HEK293 (cell line): Measurements from ENCODE around the gene RASA3.

Experiments used
- CTCF ChIA-PET: fragments of 350-600 bp; formaldehyde crosslinking; extraction: SDS; loops from one replicate; lab custom pipeline; 2021; ENCODE audit warnings: antibody characterized with exemption; lab: Yijun Ruan, JAX
- POLR2A ChIA-PET: fragments of 300-600 bp; formaldehyde crosslinking; extraction: SDS; loops from one replicate; lab custom pipeline; 2020; ENCODE audit warnings: antibody characterized with exemption, inconsistent platforms; lab: Yijun Ruan, JAX
- H3K27ac ChIP-seq: fragments of 200-500 bp; sonication (Bioruptor generic); 2 replicates; pipeline ENCODE4 v1.5.1; 2014; ENCODE audit warnings: low read depth, low read length, control low read depth, inconsistent platforms; ENCODE audit errors: extremely low read depth
- H3K36me3 ChIP-seq, 2 experiments: fragments of 200-500 bp in 1 of 2; sonication (Bioruptor generic) in 1 of 2; 1 replicate in 1 of 2; 2 replicates in 1 of 2; pipeline ENCODE4 v1.5.1; 2014 to 2017; ENCODE audit warnings: inconsistent platforms in 2 of 2, low read length in 2 of 2; ENCODE audit not compliant: control insufficient read depth in 2 of 2, insufficient read depth in 1 of 2
- H3K4me1 ChIP-seq: fragments of 200-500 bp; sonication (Bioruptor generic); 2 replicates; pipeline ENCODE4 v1.5.1; 2014; ENCODE audit warnings: mild to moderate bottlenecking, low read length, inconsistent platforms; ENCODE audit not compliant: control insufficient read depth, insufficient read depth
- H3K4me3 ChIP-seq: 2 replicates; pipeline ENCODE4 v1.5.1; 2011; ENCODE audit warnings: low read depth, mild to moderate bottlenecking, control low read depth, low read length, moderate library complexity
- H3K9me3 ChIP-seq: fragments of 200-500 bp; sonication (Bioruptor generic); 2 replicates; pipeline ENCODE4 v1.5.1; 2014; ENCODE audit warnings: low read depth, low read length, inconsistent platforms; ENCODE audit not compliant: control insufficient read depth, insufficient read depth
- EGR2 ChIP-seq: fragments of 450-650 bp; formaldehyde crosslinking; IDR thresholded peaks from 2 replicates; pipeline ENCODE4 v1.5.1; 2016; ENCODE audit warnings: low read depth, missing biosample characterization, missing genetic modification characterization
- KLF1 ChIP-seq: fragments of 450-650 bp; formaldehyde crosslinking; IDR thresholded peaks from 2 replicates; pipeline ENCODE4 v1.5.1; 2016; ENCODE audit warnings: missing biosample characterization, missing genetic modification characterization
- ZIC2 ChIP-seq: fragments of 450-650 bp; formaldehyde crosslinking; IDR thresholded peaks from 2 replicates; pipeline ENCODE4 v1.5.1; 2016; ENCODE audit warnings: missing biosample characterization, missing genetic modification characterization
- ZNF48 ChIP-seq: fragments of 450-650 bp; formaldehyde crosslinking; IDR thresholded peaks from 2 replicates; pipeline ENCODE4 v1.5.1; 2016; ENCODE audit warnings: missing biosample characterization, missing genetic modification characterization
- ZNF561 ChIP-seq: fragments of 450-650 bp; IDR thresholded peaks from 2 replicates; pipeline ENCODE4 v1.5.1; 2018; ENCODE audit warnings: missing biosample characterization, missing genetic modification characterization, borderline replicate concordance
- TF ChIP-seq, protein P1 (sequence below): fragments of 450-650 bp; formaldehyde crosslinking; IDR thresholded peaks from 2 replicates; pipeline ENCODE4 v1.5.1; 2016; ENCODE audit warnings: missing biosample characterization, missing genetic modification characterization
- TF ChIP-seq, protein P2 (sequence below): fragments of 450-650 bp; formaldehyde crosslinking; optimal IDR thresholded peaks from 2 replicates; pipeline ENCODE3; 2016; ENCODE audit warnings: missing biosample characterization, mild to moderate bottlenecking, missing genetic modification characterization
- TF ChIP-seq, protein P3 (sequence below): fragments of 450-650 bp; formaldehyde crosslinking; IDR thresholded peaks from 2 replicates; pipeline ENCODE4 v1.5.1; 2016; ENCODE audit warnings: missing biosample characterization, missing genetic modification characterization
- TF ChIP-seq, protein P4 (sequence below): fragments of 450-650 bp; formaldehyde crosslinking; IDR thresholded peaks from 2 replicates; pipeline ENCODE4 v1.5.1; 2016; ENCODE audit warnings: missing biosample characterization, missing genetic modification characterization
- TF ChIP-seq, protein P5 (sequence below): fragments of 450-650 bp; formaldehyde crosslinking; IDR thresholded peaks from 2 replicates; pipeline ENCODE4 v1.5.1; 2016; ENCODE audit warnings: missing biosample characterization, missing genetic modification characterization, low read depth
- TF ChIP-seq, protein P6 (sequence below): fragments of 450-650 bp; formaldehyde crosslinking; IDR thresholded peaks from 2 replicates; pipeline ENCODE4 v1.5.1; 2016; ENCODE audit warnings: missing biosample characterization, missing genetic modification characterization

Gene RASA3

DNA sequence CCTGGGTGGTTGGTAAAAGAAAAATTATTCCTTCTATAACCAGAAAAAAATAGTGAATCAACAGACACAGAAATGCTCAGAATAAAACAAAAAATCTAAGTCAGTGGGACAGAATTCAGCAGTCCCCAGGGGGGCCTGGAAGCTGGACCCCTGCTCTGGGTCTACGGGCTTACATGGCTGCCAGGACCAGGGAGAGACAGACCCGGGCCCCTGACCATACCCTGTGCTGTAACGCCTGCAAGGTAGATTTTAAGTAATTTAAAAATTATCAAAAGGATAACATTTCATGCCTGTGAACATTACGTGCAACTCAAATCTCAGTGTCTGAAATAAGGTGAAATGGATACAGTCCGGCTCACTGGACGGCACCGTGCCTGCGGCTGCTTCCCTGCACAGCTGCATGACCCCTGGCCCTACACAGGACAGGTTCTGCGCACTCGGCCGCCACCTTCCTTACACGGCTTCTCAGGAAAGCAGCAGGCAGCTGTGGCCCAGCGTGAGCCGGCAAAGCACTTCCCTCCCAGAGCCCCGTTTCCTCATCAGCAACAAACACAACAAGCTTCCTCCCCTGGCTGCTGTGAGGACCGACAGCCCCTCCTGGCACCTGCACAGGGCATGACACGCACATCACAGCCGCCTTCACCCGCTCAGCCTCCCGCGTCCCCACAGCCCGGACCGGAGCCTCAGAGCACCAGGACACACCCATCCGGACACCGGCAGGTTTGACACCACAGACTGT is 22.2 kb downstream of the RASA3 start:
- Histone ChIP-seq H3K4me3 (no peak overlapping the region), H3K9me3 (no peaks in the 10 kb centered on the region), H3K4me1 (no peaks in the 10 kb centered on the region), H3K36me3 (no peaks in the 10 kb centered on the region), H3K27ac (no peak overlapping the region)
- ChIA-PET POLR2A (no interaction called here), CTCF (interaction anchor here (1.0 kb wide), 1 partner anchor 86 kb away, joined by 3 read pairs; no protein-coding TSS in a partner anchor)
- TF ChIP-seq ZNF48 (tag by site-specific recombination) (no peak), ZNF561 (tag by site-specific recombination) (no peak), ZIC2 (peak; percentile 39; the same call in 1 of the 2 replicates)
- TF ChIP-seq, protein P1, sequence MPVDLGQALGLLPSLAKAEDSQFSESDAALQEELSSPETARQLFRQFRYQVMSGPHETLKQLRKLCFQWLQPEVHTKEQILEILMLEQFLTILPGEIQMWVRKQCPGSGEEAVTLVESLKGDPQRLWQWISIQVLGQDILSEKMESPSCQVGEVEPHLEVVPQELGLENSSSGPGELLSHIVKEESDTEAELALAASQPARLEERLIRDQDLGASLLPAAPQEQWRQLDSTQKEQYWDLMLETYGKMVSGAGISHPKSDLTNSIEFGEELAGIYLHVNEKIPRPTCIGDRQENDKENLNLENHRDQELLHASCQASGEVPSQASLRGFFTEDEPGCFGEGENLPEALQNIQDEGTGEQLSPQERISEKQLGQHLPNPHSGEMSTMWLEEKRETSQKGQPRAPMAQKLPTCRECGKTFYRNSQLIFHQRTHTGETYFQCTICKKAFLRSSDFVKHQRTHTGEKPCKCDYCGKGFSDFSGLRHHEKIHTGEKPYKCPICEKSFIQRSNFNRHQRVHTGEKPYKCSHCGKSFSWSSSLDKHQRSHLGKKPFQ (tag by site-specific recombination): no peak

DNA sequence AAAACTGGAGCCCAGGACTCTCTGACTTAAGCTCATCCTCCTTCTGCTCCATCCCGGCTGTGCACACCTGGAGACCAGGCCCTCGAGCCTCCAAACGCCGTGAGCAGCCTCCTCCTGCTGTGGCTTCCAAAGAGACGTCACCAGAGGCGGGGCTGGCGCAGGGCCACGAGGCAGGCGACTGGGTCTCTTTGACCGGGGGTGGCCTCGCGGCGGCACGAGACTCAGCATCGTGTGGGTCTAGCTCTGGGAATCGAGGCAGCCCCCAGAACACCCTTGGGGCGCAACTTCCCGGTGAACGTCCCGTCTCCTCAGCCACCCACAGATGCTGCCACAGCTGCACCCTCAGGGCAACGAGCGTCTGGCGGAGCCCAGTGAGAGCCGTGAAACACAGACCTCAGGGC is 22.8 kb downstream of the RASA3 start:
- H3K4me3 ChIP-seq: no peak overlapping the region
- H3K27ac ChIP-seq: no peak overlapping the region
- CTCF ChIA-PET: interaction anchor here (1.0 kb wide), 1 partner anchor 86 kb away, joined by 3 read pairs; no protein-coding TSS in a partner anchor
- POLR2A ChIA-PET: no interaction called here
- H3K4me1 ChIP-seq: no peaks in the 10 kb centered on the region
- TF ChIP-seq, protein P2, sequence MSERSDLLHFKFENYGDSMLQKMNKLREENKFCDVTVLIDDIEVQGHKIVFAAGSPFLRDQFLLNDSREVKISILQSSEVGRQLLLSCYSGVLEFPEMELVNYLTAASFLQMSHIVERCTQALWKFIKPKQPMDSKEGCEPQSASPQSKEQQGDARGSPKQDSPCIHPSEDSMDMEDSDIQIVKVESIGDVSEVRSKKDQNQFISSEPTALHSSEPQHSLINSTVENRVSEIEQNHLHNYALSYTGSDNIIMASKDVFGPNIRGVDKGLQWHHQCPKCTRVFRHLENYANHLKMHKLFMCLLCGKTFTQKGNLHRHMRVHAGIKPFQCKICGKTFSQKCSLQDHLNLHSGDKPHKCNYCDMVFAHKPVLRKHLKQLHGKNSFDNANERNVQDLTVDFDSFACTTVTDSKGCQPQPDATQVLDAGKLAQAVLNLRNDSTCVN (tag by site-specific recombination): no peak
- TF ChIP-seq, protein P3, sequence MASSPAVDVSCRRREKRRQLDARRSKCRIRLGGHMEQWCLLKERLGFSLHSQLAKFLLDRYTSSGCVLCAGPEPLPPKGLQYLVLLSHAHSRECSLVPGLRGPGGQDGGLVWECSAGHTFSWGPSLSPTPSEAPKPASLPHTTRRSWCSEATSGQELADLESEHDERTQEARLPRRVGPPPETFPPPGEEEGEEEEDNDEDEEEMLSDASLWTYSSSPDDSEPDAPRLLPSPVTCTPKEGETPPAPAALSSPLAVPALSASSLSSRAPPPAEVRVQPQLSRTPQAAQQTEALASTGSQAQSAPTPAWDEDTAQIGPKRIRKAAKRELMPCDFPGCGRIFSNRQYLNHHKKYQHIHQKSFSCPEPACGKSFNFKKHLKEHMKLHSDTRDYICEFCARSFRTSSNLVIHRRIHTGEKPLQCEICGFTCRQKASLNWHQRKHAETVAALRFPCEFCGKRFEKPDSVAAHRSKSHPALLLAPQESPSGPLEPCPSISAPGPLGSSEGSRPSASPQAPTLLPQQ (tag by site-specific recombination): no peak
- TF ChIP-seq, protein P4, sequence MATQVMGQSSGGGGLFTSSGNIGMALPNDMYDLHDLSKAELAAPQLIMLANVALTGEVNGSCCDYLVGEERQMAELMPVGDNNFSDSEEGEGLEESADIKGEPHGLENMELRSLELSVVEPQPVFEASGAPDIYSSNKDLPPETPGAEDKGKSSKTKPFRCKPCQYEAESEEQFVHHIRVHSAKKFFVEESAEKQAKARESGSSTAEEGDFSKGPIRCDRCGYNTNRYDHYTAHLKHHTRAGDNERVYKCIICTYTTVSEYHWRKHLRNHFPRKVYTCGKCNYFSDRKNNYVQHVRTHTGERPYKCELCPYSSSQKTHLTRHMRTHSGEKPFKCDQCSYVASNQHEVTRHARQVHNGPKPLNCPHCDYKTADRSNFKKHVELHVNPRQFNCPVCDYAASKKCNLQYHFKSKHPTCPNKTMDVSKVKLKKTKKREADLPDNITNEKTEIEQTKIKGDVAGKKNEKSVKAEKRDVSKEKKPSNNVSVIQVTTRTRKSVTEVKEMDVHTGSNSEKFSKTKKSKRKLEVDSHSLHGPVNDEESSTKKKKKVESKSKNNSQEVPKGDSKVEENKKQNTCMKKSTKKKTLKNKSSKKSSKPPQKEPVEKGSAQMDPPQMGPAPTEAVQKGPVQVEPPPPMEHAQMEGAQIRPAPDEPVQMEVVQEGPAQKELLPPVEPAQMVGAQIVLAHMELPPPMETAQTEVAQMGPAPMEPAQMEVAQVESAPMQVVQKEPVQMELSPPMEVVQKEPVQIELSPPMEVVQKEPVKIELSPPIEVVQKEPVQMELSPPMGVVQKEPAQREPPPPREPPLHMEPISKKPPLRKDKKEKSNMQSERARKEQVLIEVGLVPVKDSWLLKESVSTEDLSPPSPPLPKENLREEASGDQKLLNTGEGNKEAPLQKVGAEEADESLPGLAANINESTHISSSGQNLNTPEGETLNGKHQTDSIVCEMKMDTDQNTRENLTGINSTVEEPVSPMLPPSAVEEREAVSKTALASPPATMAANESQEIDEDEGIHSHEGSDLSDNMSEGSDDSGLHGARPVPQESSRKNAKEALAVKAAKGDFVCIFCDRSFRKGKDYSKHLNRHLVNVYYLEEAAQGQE (tag by site-specific recombination): no peak
- TF ChIP-seq KLF1 (no peak), EGR2 (tag by site-specific recombination) (no peak), ZIC2 (peak; percentile 77)
- TF ChIP-seq, protein P5, sequence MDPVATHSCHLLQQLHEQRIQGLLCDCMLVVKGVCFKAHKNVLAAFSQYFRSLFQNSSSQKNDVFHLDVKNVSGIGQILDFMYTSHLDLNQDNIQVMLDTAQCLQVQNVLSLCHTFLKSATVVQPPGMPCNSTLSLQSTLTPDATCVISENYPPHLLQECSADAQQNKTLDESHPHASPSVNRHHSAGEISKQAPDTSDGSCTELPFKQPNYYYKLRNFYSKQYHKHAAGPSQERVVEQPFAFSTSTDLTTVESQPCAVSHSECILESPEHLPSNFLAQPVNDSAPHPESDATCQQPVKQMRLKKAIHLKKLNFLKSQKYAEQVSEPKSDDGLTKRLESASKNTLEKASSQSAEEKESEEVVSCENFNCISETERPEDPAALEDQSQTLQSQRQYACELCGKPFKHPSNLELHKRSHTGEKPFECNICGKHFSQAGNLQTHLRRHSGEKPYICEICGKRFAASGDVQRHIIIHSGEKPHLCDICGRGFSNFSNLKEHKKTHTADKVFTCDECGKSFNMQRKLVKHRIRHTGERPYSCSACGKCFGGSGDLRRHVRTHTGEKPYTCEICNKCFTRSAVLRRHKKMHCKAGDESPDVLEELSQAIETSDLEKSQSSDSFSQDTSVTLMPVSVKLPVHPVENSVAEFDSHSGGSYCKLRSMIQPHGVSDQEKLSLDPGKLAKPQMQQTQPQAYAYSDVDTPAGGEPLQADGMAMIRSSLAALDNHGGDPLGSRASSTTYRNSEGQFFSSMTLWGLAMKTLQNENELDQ: no peak
- TF ChIP-seq, protein P6, sequence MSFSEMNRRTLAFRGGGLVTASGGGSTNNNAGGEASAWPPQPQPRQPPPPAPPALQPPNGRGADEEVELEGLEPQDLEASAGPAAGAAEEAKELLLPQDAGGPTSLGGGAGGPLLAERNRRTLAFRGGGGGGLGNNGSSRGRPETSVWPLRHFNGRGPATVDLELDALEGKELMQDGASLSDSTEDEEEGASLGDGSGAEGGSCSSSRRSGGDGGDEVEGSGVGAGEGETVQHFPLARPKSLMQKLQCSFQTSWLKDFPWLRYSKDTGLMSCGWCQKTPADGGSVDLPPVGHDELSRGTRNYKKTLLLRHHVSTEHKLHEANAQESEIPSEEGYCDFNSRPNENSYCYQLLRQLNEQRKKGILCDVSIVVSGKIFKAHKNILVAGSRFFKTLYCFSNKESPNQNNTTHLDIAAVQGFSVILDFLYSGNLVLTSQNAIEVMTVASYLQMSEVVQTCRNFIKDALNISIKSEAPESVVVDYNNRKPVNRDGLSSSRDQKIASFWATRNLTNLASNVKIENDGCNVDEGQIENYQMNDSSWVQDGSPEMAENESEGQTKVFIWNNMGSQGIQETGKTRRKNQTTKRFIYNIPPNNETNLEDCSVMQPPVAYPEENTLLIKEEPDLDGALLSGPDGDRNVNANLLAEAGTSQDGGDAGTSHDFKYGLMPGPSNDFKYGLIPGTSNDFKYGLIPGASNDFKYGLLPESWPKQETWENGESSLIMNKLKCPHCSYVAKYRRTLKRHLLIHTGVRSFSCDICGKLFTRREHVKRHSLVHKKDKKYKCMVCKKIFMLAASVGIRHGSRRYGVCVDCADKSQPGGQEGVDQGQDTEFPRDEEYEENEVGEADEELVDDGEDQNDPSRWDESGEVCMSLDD (tag by site-specific recombination): no peak
- no peaks in the 10 kb centered on the region for H3K36me3 ChIP-seq
- H3K9me3 ChIP-seq: no peaks in the 10 kb centered on the region
